Measurements from ENCODE around the gene ADAMTS9.

ADAMTS9 gene

DNA sequence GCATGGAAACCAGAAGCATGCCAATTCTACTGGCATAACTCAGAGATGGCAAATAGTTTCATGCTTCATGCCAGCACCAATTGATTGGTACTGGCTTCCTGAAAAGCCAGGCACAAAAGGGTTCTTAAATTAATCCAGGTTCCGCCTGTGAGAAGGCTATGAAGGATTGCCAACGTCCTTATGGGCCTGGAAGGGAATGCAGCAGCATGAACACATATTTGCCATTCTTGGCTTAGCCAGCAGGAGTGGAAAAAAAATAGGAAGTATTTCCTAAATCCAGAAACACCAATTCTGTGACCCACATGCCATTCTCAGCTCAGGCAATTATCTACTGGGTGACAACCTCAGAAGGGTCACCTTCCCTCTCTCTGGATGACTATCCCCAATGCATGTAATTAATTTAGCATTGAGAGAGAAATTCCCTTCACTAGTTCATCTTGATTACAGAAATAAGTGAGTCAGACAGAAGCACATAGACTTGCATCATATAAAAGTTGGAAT, 36.0 kb downstream of the ADAMTS9 start:
- no peak for DNase-seq

DNA sequence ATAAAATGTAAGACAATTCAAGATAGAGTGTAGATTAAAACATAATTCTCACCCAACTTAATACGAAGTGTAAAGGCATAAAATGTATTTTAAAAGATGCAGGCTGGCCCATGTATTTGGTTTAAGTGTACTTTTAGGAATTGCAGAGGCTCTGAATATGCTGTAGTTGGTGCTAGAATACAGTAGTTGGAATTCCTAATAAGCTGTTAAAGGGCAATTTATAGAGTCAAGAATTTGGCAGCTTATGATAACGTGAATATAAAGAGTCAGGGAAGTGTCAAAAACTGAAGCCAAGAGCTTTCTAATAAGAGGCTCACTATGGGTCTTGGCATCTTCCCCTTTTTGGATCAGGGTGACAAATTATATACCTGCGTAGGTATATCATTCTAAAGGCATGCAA, 36.5 kb downstream of the ADAMTS9 start:
- DNase-seq, result no peak

DNA sequence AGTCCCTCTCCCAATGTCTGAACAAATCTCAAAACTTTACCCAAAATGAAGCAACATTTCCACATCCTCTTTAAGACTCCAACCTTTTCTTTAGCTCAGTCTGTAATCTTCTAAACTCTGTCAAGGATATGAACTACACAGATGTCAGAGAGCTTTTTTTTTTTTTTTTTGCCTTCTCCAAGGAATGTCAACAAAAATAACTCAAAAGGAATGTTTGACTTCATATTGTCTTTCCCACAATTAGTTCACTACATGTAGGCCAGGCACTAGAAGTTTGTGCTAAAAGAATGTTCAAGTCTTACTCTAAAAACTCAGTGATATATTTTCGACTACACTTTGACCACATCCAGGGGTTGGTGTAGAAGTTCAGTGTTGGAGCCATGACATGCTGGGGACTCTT, 37.1 kb downstream of the ADAMTS9 start:
- no peak for DNase-seq

DNA sequence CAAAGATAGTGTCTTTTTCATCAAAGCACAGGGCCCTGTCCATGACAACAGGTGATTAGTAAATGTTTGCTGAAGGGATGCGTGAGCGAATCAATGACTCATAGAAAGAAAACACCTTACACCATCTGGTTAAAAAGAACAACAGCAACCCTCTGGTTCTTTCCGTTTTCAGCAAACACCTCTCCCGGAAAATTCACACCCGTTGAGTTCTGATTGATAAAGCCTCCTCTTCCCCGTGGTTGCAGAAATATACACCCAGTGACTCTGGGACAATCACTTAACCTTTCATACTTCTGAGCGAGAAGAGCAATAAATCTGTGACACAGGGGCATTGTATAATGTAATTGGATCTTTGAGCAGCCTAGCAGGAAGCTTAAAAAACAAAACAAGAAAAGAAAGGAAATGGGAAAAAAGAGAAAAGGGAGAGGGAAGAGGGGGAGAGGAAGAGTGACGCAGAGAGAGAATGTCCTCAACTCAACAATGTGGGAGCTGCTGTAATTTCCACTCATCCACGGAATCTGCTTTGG, 37.6 kb downstream of the ADAMTS9 start:
- DNase-seq, result no peak

DNA sequence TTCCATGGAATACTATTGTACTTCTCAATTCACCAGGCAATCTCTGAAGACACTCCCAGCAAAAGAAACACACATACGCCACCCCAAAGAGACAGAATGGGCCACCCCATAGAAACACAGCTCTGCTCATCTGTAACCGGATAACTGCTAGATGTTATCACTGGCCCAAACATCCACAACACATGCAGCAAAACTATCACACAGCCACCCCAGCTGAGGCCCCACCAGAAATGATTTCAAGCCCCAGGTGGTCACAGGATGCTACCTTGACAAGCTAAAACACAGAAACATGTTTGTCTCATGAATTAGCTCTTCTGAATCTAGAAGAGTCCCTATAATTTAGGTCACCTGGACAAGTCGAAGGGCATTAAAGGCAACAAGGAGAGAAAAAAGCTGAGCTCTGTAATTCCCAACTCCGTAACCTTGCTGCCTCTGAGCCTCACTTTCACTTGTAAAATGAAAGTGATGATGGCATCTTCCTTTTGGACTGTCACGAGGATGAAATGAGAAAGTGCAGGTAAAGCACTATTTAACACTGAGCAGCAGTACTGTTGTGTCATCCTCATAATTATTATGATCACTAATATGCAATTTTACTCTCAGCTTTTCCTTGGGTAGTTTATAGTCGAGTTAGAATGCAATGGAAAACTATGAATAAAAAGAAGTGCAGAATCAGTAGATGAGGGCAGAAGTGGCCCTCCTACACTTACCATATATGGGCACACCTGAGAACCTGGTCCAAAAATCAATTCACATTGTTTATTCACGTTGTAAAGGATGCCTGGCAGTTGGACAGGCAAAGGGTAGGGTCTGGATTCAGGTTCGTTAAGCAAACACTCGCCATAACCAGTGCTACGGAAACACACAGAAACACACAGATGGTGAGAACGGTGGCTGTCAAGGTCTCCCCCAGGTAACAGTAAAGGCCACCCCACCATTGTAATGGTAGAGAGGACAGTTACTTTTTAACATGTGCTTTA, 38.6 kb downstream of the ADAMTS9 start:
- DNase-seq, result no peak

DNA sequence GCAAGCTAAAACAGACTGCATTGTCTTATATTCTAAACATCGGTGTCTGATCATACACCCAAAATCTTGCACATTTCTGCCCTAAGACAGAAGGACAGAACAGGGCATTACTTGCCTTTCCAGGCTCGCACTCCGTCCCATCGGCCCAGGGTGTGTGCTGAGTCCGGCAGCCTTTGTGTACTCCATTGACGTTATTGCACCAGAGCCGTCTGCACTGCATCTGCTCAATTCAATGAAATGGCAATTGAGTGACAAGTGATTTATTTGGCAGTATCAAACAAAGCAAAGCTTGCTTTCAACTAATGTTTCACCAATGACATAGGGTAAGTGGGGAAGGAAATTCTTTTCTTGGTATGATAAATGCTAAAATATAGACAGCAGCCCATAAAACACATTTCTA, 40.0 kb downstream of the ADAMTS9 start:
- no peak for DNase-seq

DNA sequence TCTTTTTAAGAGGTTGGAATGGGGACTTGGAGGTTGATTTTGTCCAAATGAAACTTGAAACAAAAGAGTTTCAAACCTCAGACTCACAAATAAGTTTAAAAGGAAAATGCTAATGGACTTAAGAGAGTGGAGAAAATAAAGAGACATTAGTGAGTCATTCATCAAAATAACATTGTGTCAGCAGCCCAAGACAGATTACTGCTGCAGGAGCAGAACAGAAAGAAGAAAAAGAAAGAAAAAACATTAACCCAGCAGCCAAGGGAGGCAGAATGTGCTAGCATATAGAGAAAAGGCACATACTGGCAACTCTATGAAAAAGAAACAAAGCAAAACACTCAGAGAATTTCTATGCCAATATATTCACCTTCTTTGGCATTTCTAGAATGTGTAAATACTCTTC, 42.6 kb downstream of the ADAMTS9 start:
- DNase-seq, result no peak

DNA sequence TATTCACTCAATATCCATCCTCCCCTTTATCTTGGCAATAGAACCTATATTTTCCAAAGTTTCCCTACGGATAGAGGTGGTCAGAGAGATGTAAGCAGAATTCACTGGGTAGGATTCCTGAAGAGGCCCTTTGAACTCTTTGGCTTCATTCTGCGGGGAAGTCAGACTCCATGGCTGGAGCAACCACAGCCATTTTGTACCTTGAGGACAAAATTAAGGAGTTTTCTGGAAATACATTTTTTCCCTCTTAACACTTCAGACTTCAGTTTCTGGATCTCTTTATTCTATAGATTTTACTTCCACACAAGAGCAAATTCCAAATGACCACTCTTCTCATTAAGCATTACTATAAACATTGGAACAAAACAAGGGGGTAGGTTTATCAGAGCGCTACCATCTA, 43.3 kb downstream of the ADAMTS9 start:
- DNase-seq, result no peak

DNA sequence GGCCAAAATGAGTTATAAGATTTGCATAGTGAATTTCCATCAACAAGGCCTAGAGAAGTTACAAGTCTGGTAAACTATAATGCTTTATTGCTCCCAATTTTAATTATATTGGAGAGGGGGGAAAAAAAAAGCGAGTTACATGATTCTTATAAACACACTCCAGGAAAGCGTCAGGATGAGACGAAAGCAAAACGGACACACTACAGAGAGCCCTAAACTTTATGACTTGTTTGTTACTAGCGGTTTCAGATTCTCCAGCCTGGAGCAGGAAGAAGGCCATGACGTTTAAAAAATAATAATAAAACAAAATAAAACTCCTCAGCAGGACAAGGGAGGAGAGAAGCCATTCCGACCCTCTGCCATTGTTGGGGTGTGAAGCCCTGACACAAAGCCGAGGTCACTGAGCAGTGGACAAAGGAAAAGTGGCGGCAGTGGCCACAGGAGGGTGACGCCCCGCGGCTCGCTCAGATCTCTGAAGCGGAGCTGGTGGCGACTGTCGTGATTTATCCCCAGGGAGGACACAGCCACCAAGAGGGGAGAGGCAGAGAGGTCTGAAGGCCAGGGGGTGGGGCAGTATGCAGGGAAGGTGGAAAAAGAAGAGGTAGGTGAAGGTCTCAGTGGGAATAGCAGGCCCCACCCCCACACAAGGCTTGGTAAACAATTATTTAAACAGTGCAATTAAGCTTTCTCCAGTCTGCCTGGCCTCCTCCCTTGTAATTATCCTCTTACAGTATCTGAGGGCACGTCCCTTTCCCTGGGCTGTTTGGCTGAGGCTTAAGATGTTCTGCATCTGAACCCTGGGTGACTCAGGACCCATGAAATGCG, 45.3 kb downstream of the ADAMTS9 start:
- DNase-seq, result no peak

DNA sequence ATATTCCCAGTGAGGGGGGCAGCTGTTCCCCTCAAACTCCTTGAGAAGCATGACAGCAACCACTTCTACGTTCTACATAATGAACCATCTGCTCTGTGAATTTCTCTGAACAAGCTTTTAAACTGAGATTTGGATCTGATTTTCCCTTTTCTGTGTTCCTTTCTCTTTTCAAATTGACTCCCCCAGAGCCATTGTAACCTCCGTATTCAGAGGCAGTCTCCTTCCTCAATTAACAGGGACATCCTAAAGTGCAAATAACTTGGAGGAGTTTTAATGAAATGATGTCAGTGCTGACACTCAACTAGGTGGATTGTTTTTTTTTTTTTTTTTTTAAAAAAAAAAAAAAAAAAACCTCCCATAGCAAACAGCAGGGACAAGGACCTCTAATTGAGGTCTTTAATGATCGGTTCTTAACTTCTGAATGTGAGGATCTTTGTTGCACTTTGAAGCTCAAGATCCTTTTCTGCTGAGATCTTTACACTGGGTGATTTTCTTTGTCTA, 48.8 kb downstream of the ADAMTS9 start:
- DNase-seq, result no peak

DNA sequence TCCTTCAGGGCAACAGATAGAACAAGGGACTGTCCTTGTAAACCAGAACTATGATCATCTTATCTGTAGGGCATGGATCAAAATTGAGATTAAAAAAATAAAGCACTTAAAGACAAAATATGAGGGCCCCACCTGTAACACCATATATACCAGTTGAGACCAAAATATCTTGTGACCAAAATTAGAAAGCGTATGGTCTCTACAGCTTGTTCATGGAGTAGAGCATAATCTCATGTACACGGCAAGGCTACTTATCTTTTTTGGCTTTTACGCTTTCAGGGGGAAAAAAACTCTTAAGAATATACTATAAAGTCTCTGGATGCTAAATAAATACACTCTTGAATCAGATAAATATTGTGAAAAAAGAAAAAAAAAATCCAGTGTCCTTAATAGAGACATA, 49.3 kb downstream of the ADAMTS9 start:
- no peak for DNase-seq

DNA sequence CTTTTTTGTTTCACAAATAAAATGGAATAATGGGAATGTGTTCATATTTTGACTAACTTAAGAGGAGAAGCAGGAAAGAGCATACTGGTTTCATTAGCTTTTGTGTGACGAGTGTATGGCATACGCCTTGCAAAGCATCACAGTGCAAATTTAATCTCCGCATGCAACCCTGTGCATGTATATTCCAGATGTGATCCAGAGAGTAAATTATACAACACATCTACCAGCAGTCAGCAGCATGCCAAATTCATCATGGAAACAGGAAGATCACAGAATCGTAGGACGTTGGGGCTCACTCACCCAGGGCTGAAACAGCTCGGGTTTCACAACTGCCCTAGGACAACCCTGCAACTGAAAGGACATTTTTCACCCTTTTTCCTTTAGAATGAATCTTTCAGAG, 53.4 kb downstream of the ADAMTS9 start:
- DNase-seq, result no peak

DNA sequence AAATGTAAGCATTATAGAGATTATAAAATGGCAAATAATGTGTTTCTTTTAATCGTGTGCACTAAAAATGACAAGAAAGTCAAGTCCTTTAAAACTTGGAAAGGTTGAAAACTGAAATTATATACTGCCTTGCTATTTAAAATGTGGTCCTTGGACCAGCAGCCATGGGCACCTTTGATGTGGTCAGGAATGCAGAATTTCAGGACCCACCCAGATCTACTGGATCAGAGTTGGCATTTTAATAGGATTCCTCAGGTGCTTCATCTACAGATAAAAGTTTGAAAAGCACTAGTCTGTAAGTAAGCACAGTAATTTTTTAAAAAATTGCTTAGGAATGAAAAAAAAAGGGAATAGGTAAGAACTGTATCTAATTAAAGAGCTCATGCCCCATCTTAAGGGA, 55.8 kb downstream of the ADAMTS9 start:
- DNase-seq, result no peak

DNA sequence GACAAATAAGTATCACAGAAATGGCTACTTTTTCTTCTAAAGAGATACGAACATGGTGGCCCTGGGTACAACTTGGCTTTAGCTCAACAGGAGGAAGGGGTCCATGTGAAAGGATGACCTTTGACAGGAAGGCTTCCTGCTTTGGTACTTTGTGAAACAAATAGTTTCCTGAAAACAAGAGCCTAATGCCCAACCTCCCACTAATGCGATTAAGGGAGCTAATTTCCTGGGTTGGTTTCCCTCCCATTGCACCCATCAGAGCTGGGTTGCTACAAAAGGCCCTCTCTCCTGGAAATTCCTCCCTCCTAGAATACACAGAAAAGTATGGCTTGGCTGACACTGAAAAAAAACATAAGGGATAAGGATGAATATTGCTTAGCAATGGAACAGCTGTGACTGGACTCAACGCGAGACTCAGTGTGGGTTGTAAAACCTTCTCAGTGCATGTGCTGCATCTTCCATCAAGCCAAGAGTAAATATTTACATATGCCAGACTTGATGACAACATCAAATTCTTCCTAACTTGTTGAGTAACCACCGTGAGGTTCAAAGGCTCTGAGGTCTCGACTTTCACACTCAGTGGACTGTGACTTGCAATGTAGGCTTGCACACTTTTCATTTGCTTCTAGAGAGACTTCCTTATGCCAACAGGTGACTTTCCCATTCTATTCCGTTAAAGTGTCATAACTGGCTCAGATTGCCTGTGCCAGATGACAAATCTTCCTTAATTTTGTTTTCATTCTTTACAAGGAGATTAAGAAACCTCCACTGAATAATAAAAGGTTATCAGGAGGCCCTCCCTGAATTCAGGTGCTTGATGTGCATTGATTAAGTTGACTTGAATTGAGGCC, 60.1 kb downstream of the ADAMTS9 start:
- no peak for DNase-seq

DNA sequence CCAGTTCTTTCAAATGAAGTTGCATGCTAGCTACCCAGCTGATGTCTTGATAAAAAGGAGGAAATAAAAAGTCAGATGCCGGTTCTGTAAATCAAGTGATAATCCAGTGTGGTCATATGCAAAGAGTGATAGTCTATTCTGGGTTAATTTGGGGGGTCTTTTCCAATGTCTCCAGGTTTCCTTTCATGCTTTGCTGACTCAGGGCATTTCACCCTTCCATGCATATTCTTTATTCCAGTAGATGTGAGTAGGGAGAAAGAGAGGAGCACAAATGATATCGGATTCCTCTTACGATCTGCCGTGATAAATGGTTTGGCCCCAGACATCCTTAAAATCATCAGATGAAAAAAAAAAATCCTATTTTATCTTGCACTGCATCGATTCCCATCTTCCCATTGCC, 60.8 kb downstream of the ADAMTS9 start:
- no peak for DNase-seq

DNA sequence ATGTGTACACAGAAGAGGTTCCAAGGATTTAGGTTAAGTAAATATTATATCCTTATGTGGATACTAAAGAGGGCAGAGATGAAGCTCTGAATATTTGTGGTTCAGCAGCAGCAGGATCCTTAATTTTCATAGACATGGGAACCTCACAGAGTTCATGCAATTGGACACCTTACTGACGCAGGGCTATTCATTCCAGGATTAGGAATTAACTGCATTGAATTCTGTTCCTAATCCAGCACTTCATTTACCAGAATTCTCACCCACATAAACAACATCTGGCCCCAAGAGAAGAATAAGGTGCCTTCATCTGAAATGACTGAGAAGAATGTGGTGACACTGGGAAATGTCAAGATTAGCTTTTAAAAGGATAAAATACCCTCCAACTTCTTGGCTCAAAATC, 62.4 kb downstream of the ADAMTS9 start:
- no peak for DNase-seq

DNA sequence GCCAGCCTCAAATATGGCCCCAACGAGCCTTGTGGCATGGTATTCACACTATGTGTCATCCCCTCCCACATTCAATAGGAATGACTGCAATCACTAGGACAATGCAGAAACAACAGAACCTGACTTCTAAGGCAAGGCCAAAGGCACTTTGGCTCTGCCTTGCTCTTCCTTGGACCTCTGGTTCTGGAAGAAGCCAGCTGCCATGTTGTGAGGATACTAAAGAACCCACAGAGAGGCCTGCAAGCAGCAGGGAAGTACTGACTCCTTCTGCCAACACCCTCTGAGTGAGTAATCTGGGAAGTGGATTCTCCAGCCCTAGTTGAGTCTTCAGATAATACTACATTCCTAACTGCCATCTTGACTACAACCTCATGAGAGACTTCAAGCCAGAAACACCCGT, 64.7 kb downstream of the ADAMTS9 start:
- DNase-seq, result no peak

DNA sequence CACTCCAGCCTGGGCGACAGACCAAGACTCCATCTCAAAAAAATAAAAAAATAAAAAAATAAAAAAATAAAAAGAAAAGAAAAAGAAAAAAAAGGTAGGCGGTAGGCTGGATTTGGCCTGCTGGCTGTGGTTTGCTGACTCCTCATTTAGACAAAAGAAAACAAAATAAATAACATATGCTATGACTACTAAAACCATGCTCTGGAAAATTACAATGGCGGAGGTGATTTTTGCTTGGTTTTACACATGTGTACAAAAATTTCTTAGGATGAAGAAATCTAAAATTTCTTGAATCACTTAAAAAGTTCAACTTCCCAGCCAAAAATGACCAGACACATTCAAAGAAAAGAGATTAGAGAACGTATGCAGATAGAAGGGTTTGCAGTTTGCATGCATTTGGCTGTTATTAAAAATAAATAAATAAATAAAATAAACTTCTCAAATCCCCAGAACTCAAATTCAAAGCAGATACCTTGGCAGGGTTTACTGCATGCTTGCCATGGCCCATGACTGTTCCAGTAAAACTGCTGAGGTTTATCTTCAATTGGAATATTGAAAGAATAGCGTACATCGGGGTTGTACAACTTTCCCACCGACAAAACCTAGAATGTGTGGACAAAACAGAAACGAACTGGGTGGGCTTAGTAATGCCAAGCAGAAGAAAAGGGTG, 65.9 kb downstream of the ADAMTS9 start:
- no peak for DNase-seq

DNA sequence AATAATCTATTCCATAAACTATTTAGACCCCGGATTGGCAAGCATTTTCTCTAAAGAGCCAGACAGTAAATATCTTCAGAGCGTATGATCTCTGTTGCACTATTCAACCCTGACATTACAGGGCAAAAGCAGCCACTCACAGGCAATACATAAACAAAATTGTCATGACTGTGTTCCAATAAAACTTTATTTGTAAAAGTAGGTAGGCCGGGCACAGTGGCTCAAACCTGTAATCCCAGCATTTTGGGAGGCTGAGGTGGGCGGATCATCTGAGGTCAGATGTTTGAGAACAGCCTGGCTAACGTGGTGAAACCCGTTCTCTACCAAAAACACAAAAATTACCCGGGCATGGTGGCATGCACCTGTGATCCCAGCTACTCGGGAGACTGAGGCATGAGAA, 66.5 kb downstream of the ADAMTS9 start:
- DNase-seq, result no peak

DNA sequence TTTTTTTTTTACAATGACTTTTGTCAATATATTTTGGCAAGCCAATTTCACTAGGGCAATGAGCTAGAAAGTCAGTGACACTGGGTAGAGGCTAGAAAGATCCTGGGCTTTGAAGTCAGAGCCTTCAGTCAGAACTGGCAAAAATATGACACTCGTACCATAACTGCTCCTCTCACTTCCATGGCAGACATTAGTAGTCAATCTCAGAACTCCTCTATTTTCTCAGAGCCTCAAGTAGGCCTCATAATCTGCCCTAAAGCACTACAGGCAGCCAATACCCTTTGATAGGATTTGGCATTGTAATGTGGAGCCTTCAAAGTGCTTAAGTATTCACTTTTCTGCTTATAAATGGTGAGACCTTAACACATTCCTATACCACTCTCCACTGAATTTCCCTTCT, 67.8 kb downstream of the ADAMTS9 start:
- no peak for DNase-seq

DNA sequence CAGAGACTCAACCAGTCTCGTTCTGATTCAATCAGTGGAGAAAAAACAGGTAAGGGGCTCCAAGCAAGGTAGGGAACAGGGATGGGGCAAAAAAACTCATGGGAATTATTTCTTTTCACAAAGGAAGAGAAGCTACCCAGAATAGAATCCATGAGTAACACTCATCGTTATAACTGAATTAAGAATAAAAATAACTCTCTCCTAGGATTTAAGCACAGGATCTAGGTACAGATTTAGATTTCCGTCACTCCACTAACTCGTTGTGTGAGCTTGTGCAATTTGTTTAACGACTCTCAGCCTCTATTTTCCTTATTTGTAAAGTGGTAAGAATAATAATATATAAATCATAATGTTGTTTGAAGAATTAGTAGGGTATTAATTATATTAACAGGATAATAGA, 68.6 kb downstream of the ADAMTS9 start:
- no peak for DNase-seq

DNA sequence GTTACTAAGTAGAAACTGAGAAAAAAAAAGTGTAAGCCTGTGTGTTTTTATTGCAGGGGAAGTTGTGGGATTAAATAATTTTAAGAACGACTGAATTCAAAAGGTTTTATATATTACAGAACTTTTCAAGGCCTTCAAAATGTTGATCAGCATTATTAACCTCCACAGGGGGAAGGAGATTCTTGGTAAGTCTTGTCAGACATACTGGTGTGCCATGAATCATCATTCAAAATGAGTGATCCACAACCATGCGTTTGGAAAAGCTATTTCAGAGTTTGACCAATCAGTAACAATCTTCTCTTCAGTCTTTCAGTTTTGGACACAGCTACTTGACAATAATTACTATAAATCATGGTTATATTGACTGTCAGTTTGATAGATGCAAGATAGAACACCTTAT, 70.2 kb downstream of the ADAMTS9 start:
- DNase-seq, result no peak

Measured in T-helper 1 cell (primary cell).